Liver (tissue), 9 donors: ENCODE results near the gene CLK3. TPM values are rescaled to one million over a fixed set of nuclear protein-coding genes. Genes with fewer than 3 reads are reported as not detected.

Experiments used
- DNase-seq: peaks from one replicate; pipeline ENCODE4 v3.0.0-alpha.2; 2017; ENCODE audit warnings: low spot score
- H3K27ac ChIP-seq, 2 donors: one replicate each; pipeline ENCODE4 v1.7.0; 2013; ENCODE audit warnings: inconsistent platforms in 2 of 2, low read length in 2 of 2, control low read depth in 1 of 2, low read depth in 1 of 2, mild to moderate bottlenecking in 1 of 2
- H3K27me3 ChIP-seq, 4 donors: one replicate each; pipeline versions ENCODE4 v1.6.1 to v1.7.0; 2013; ENCODE audit warnings: low read length in 3 of 4, inconsistent platforms in 1 of 4, mild to moderate bottlenecking in 1 of 4, moderate library complexity in 1 of 4; ENCODE audit not compliant: control insufficient read depth in 4 of 4, insufficient read depth in 4 of 4
- H3K36me3 ChIP-seq, 4 donors: one replicate each; pipeline versions ENCODE4 v1.6.1 to v1.7.0; 2013; ENCODE audit warnings: low read length in 3 of 4, mild to moderate bottlenecking in 3 of 4, low read depth in 1 of 4, moderate library complexity in 1 of 4; ENCODE audit not compliant: control insufficient read depth in 4 of 4, insufficient read depth in 3 of 4
- H3K4me1 ChIP-seq, 4 donors: one replicate each; pipeline versions ENCODE4 v1.6.1 to v1.7.0; 2013; ENCODE audit warnings: low read length in 3 of 4, mild to moderate bottlenecking in 3 of 4, moderate library complexity in 1 of 4; ENCODE audit not compliant: control insufficient read depth in 4 of 4, insufficient read depth in 4 of 4
- H3K4me3 ChIP-seq, 3 donors: one replicate each; pipeline versions ENCODE4 v1.6.1 to v1.7.0; 2013; ENCODE audit warnings: low read length in 3 of 3, control low read depth in 1 of 3, low read depth in 1 of 3, mild to moderate bottlenecking in 1 of 3
- H3K9ac ChIP-seq, 2 donors: one replicate each; pipeline ENCODE4 v1.7.0; 2013; ENCODE audit warnings: low read length in 2 of 2, mild to moderate bottlenecking in 2 of 2, moderate library complexity in 2 of 2, control low read depth in 1 of 2, low read depth in 1 of 2
- H3K9me3 ChIP-seq, 4 donors: one replicate each; pipeline versions ENCODE4 v1.6.1 to v1.7.0; 2013; ENCODE audit warnings: low read length in 3 of 4; ENCODE audit not compliant: control insufficient read depth in 4 of 4
- FOXA2 ChIP-seq: IDR thresholded peaks from 2 replicates; pipeline ENCODE4 v1.6.1; 2016; ENCODE audit warnings: antibody characterized with exemption
- WGBS: extraction: QIAGEN DNeasy Blood & Tissue Kit; methylation state at CpG from one replicate; pipeline ENCODE4 v1.1.7; 2013; 5-methylcytosine and 5-hydroxymethylcytosine counted together
- polyA plus RNA-seq, 2 donors: library from polyadenylated mRNA; stranded (reverse) in 1 of 2; unstranded in 1 of 2; fragments of 200-250 nt in 1 of 2; fragments of >200 nt in 1 of 2; fragmentation: Nextera tagmentation in 1 of 2; extraction: Ambion mirVana in 1 of 2; gene quantifications; one replicate each; pipeline versions ENCODE4 v1.2.1 to v1.2.3, GENCODE V29; 2013 to 2015
- total RNA-seq, 2 donors: library from RNA; depleted of rRNA; stranded (reverse); fragments of >200 nt; gene quantifications; one replicate each; pipeline ENCODE4 v1.2.3, GENCODE V29; 2014
- TF ChIP-seq, protein P1 (sequence below): IDR thresholded peaks from 2 replicates; pipeline ENCODE4 v1.6.1; 2016; ENCODE audit warnings: antibody characterized with exemption
- TF ChIP-seq, protein P2 (sequence below): IDR thresholded peaks from 2 replicates; pipeline ENCODE4 v1.6.1; 2016; ENCODE audit warnings: antibody characterized with exemption
- TF ChIP-seq, protein P3 (sequence below): IDR thresholded peaks from 2 replicates; pipeline ENCODE4 v1.6.1; 2016; ENCODE audit warnings: antibody characterized with exemption
- TF ChIP-seq, protein P4 (sequence below): fragments of 150-350 bp; IDR thresholded peaks from 2 replicates; pipeline ENCODE4 v1.5.1; 2017; ENCODE audit warnings: improper control_type of control experiment, low read depth, low read length; ENCODE audit not compliant: missing input control
- TF ChIP-seq, protein P5 (sequence below): IDR thresholded peaks from 2 replicates; pipeline ENCODE4 v1.6.1; 2016; ENCODE audit warnings: antibody characterized with exemption, mild to moderate bottlenecking
- donor health status: healthy.
- donor health status: healthy.
- donor health status: healthy.
- donor health status: healthy.
- donor health status: healthy.

CLK3 gene
- total and polyA plus RNA-seq, 4 donors = 20.1 to 66.8 (median 28.4) TPM

DNA sequence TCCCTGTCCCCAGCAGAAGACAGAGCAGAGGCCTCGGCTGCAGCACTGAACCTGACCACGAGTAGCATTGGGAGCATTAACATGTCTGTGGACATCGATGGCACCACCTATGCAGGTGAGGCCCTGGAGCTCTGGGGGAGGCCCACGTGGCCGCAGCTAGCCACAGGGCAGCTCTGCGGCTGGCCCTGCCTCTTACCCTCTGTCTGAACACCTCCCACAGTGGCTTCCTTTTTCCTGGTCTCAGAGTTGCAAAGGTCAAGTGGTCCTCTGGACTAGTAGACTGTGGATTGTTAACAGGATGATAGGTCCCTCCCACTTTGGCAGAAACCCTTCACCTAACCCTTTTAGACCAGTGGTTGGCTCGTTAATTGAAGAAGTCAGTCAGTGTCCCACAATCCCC, 22.5 kb upstream of the CLK3 start:
- H3K27ac ChIP-seq = no peak overlapping the region

DNA sequence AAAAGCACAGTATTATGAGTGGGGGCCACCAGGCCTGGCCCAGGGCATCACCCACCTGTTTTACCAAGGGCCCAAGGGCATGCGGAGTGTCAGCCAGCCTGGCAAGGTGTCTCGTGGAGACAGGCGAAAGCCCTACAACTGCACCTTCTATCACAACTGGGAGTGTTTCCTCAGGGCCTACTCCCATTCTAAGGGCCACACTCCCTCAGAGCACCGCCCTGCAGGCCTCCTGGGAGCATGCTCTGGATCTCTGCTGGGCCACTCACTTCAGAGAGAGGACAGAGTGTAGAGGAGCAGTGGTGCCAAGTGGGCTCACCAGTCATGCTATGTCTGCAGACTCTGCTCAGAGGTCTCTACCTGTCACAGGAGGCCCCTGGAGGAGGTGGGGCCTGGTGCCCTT, 21.2 kb upstream of the CLK3 start:
- 97% methylated on average over 4 of the region's 4 CpGs for WGBS
- H3K36me3 ChIP-seq = peaks cover 0 to 25% (median 17%) of the 10 kb centered on the region in 4 donors

More for the DNA sequence above, 22.5 kb upstream of the CLK3 start:
- H3K27me3 ChIP-seq = no peaks in the 10 kb centered on the region
- no peaks in the 10 kb centered on the region for H3K9me3 ChIP-seq
- H3K9ac ChIP-seq = no peak overlapping the region
- H3K36me3 ChIP-seq = peaks cover 0 to 25% (median 17%) of the 10 kb centered on the region in 4 donors
- no peak overlapping the region for H3K4me3 ChIP-seq
- DNase-seq = no peak
- WGBS = 88% methylated on average over 7 of the region's 7 CpGs
- TF ChIP-seq, protein P1, sequence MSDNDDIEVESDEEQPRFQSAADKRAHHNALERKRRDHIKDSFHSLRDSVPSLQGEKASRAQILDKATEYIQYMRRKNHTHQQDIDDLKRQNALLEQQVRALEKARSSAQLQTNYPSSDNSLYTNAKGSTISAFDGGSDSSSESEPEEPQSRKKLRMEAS = no peak
- TF ChIP-seq, protein P2, sequence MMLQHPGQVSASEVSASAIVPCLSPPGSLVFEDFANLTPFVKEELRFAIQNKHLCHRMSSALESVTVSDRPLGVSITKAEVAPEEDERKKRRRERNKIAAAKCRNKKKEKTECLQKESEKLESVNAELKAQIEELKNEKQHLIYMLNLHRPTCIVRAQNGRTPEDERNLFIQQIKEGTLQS = no peak
- H3K4me1 ChIP-seq = peaks cover 0 to 4% (median 3%) of the 10 kb centered on the region in 4 donors

More for the DNA sequence above, 21.2 kb upstream of the CLK3 start:
- H3K4me1 ChIP-seq = peaks cover 0 to 16% (median 10%) of the 10 kb centered on the region in 4 donors
- H3K27me3 ChIP-seq = no peaks in the 10 kb centered on the region
- no peaks in the 10 kb centered on the region for H3K9me3 ChIP-seq
- no peak overlapping the region for H3K27ac ChIP-seq
- DNase-seq = no peak
- no peak for TF ChIP-seq FOXA2
- TF ChIP-seq, protein P3, sequence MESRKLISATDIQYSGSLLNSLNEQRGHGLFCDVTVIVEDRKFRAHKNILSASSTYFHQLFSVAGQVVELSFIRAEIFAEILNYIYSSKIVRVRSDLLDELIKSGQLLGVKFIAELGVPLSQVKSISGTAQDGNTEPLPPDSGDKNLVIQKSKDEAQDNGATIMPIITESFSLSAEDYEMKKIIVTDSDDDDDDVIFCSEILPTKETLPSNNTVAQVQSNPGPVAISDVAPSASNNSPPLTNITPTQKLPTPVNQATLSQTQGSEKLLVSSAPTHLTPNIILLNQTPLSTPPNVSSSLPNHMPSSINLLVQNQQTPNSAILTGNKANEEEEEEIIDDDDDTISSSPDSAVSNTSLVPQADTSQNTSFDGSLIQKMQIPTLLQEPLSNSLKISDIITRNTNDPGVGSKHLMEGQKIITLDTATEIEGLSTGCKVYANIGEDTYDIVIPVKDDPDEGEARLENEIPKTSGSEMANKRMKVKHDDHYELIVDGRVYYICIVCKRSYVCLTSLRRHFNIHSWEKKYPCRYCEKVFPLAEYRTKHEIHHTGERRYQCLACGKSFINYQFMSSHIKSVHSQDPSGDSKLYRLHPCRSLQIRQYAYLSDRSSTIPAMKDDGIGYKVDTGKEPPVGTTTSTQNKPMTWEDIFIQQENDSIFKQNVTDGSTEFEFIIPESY = no peak
- TF ChIP-seq, protein P1 = no peak
- TF ChIP-seq, protein P4, sequence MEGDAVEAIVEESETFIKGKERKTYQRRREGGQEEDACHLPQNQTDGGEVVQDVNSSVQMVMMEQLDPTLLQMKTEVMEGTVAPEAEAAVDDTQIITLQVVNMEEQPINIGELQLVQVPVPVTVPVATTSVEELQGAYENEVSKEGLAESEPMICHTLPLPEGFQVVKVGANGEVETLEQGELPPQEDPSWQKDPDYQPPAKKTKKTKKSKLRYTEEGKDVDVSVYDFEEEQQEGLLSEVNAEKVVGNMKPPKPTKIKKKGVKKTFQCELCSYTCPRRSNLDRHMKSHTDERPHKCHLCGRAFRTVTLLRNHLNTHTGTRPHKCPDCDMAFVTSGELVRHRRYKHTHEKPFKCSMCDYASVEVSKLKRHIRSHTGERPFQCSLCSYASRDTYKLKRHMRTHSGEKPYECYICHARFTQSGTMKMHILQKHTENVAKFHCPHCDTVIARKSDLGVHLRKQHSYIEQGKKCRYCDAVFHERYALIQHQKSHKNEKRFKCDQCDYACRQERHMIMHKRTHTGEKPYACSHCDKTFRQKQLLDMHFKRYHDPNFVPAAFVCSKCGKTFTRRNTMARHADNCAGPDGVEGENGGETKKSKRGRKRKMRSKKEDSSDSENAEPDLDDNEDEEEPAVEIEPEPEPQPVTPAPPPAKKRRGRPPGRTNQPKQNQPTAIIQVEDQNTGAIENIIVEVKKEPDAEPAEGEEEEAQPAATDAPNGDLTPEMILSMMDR = no peak
- TF ChIP-seq, protein P5, sequence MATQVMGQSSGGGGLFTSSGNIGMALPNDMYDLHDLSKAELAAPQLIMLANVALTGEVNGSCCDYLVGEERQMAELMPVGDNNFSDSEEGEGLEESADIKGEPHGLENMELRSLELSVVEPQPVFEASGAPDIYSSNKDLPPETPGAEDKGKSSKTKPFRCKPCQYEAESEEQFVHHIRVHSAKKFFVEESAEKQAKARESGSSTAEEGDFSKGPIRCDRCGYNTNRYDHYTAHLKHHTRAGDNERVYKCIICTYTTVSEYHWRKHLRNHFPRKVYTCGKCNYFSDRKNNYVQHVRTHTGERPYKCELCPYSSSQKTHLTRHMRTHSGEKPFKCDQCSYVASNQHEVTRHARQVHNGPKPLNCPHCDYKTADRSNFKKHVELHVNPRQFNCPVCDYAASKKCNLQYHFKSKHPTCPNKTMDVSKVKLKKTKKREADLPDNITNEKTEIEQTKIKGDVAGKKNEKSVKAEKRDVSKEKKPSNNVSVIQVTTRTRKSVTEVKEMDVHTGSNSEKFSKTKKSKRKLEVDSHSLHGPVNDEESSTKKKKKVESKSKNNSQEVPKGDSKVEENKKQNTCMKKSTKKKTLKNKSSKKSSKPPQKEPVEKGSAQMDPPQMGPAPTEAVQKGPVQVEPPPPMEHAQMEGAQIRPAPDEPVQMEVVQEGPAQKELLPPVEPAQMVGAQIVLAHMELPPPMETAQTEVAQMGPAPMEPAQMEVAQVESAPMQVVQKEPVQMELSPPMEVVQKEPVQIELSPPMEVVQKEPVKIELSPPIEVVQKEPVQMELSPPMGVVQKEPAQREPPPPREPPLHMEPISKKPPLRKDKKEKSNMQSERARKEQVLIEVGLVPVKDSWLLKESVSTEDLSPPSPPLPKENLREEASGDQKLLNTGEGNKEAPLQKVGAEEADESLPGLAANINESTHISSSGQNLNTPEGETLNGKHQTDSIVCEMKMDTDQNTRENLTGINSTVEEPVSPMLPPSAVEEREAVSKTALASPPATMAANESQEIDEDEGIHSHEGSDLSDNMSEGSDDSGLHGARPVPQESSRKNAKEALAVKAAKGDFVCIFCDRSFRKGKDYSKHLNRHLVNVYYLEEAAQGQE = no peak
- H3K4me3 ChIP-seq = no peak overlapping the region
- H3K9ac ChIP-seq = no peak overlapping the region
